Endothelial cell of umbilical vein (primary cell): ENCODE measurements around the gene ARHGAP18.
A peak's percentile ranks its signal among the peaks of the same experiment; 100 is the strongest.

ENCODE experiments used
- EZH2 ChIP-seq: IDR thresholded peaks from 2 replicates; pipeline ENCODE4 v1.6.1; 2012; ENCODE audit warnings: borderline replicate concordance, low read depth, mild to moderate bottlenecking, moderate library complexity, low read length, inconsistent platforms; ENCODE audit not compliant: severe bottlenecking
- JUN ChIP-seq: IDR thresholded peaks from 2 replicates; pipeline ENCODE4 v1.6.1; 2011; ENCODE audit warnings: borderline replicate concordance, low read depth; ENCODE audit not compliant: insufficient read length, insufficient read depth
- POLR2A ChIP-seq: IDR thresholded peaks from 2 replicates; pipeline ENCODE4 v1.6.1; 2012; ENCODE audit warnings: low read depth, mild to moderate bottlenecking, control low read depth, low read length
- TF ChIP-seq, protein P1 (sequence below), 2 donors: IDR thresholded peaks; 1 replicate in 1 of 2; 2 replicates in 1 of 2; pipeline ENCODE4 v1.5.1; 2011; ENCODE audit warnings: low read length in 2 of 2, mild to moderate bottlenecking in 2 of 2, moderate library complexity in 2 of 2, control low read depth in 1 of 2, inconsistent platforms in 1 of 2, low read depth in 1 of 2; ENCODE audit not compliant: insufficient read depth in 1 of 2; ENCODE audit errors: extremely low read depth in 1 of 2

DNA sequence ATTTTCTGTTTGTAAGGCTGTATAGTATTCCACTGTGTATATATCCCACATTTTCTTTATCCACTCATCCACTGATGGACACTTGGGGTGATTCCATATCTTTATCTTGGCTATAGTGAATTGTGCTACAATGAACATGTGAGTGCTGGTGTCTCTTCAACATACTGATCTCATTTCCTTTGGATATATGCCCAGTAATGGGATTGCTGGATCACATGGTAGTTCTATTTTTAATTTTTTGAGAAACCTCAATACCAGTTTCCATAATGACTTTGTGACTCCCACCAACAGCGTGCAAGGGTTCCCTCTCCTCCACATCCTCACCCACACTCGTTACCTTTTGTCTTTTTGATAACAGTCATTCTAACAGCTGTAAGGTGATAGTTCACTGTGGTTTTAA is 166.0 kb downstream of the ARHGAP18 start:
- TF ChIP-seq JUN (peak; percentile 6), EZH2 (no peak), POLR2A (no peak)
- TF ChIP-seq, protein P1, sequence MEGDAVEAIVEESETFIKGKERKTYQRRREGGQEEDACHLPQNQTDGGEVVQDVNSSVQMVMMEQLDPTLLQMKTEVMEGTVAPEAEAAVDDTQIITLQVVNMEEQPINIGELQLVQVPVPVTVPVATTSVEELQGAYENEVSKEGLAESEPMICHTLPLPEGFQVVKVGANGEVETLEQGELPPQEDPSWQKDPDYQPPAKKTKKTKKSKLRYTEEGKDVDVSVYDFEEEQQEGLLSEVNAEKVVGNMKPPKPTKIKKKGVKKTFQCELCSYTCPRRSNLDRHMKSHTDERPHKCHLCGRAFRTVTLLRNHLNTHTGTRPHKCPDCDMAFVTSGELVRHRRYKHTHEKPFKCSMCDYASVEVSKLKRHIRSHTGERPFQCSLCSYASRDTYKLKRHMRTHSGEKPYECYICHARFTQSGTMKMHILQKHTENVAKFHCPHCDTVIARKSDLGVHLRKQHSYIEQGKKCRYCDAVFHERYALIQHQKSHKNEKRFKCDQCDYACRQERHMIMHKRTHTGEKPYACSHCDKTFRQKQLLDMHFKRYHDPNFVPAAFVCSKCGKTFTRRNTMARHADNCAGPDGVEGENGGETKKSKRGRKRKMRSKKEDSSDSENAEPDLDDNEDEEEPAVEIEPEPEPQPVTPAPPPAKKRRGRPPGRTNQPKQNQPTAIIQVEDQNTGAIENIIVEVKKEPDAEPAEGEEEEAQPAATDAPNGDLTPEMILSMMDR (IDR thresholded peaks at IDR 0.05; ENCODE audit: extremely low read depth in 1 of 2, insufficient read depth in 1 of 2, low read depth in 1 of 2, low read length in 2 of 2), result no peak
